Activated gamma-delta T cell treated with anti-CD3 and anti-CD28 coated beads, Interleukin-2, amount 50 U/mL, for 16 hours (primary cell): Measurements from ENCODE around the gene WRAP53.
A peak's percentile ranks its signal among the peaks of the same experiment; 100 is the strongest.

Source experiments
- DNase-seq: peaks from one replicate; pipeline ENCODE4 v3.0.0-alpha.2; 2020; ENCODE audit warnings: low read depth

WRAP53 gene

GRCh38 chr17:7709031-7709430 is 20.8 kb downstream of the WRAP53 start:
- no peak for DNase-seq

- no peak for DNase-seq
Observed at GRCh38 chr17:7710301-7710700, 22.0 kb downstream of the WRAP53 start.

DNA sequence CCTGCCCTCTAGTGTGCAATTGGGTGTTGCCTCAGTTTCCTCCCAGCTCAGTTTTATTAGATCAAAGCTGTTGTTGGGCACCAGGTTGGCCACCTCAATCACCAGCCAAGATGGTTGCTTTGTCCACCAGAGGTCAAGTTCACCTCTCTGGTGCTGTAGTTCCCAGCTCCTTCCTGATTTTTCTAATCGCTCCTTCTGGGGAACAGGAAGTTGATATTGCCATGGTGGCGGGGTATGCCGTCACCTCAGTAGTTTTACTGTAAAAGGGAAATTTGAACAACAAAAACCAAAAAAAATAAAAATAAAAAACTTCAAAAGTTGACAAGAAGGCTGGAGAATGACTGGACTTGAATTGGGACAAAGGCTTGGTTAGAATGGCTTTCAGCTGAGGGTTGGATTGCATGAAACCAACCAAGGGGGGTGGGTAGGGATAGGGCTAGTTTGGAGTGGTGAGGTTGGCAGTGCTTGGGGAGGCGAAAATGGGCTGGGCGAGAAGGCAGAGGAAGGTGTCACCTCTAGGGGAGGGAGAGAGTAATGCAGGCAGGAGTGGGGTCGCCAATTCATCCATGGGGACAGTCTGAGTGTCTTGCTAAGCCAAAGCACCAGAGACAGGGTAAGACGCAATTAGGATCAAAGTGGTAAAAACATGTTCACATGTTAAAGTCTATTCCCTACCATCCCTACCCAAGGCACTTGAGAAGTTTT is 22.9 kb downstream of the WRAP53 start:
- no peak for DNase-seq

DNA sequence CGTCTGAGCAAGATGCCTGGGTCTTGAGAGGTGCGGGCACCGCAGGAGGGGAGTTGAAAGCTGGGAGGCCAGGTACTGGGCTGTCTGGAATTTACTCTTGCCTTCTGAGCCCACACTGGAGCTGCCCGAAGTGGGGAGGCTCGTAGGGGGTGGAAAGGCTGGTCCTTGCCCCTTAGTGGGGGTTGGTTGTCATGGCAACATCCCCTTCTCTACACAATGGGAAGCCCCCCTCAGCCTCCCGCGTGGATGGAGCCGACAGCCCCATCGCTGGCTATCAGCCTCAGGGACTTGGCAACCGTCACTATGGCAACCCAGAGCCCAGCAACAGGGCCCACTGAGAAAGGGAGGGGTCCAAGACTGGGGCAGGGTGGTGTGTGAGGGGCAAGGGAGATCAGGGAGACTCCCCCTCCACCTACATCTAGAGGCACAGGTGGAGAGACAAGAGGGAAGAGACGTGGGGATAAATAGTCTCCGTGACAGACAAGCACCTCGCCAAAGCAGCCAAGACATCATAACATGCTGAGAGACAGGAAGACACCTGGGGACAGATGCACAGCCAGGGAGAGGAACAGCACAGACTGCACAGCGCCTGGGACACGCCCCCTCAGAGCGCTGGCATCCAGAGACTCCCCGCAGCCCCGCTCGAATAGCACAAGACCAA is 24.0 kb downstream of the WRAP53 start:
- DNase-seq: no peak

- no peak for DNase-seq
Observed at GRCh38 chr17:7713782-7714181, 25.5 kb downstream of the WRAP53 start.

GRCh38 chr17:7714721-7715594 is 26.7 kb downstream of the WRAP53 start:
- DNase-seq: no peak

DNA sequence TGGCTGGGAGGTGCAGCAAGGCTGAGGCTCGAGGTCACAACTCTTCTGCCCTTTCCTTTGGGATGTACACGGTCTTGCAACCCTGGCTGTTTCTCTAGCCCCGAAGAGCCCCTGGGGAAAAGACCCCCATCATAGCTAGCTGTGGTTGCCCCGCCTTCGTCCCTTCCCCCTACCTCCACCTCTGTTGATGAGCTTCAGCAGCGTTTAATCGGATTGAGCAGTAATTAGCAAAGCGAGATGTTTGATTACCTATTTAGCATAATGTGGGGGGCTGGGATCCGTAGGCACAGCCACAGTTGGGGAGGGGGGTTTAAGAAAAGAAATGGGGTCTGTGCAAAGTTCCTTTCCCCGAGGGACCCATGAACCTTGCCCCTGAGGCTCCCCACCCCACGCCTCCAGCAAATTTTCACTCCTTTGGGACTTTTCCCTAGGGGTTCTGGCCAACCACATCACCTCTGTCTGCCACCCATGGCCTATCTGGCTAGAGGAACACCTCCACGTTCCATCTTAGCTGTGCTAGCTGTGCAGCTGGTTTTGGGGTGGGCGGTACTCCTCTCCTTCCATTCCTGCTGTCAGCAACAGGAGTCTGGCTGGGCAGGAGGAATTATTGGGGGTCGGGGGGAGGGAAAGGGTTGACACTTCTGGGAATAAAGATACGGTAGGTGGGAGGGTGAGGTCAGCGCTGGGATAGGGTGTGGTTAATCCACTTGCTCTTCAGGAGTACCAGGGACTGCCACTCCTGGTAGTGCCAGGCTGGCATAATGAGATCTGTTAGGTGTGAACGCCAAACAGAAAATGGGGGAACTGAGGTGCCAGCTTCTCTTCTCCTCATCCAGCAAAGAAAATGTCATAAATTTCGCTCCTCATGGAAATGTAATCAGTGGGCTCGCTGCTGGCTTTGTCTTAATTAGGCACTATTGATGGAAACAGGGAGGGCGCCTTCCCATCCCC is 27.9 kb downstream of the WRAP53 start:
- no peak for DNase-seq

- peak; percentile 11 for DNase-seq
Observed at GRCh38 chr17:7716901-7717755, 28.9 kb downstream of the WRAP53 start, which contains the start of gene DNAH2. Gene DNAH2 (plus strand): TSS chr17:7717744. CDS start chr17:7719735, 1,991 bp downstream.

DNA sequence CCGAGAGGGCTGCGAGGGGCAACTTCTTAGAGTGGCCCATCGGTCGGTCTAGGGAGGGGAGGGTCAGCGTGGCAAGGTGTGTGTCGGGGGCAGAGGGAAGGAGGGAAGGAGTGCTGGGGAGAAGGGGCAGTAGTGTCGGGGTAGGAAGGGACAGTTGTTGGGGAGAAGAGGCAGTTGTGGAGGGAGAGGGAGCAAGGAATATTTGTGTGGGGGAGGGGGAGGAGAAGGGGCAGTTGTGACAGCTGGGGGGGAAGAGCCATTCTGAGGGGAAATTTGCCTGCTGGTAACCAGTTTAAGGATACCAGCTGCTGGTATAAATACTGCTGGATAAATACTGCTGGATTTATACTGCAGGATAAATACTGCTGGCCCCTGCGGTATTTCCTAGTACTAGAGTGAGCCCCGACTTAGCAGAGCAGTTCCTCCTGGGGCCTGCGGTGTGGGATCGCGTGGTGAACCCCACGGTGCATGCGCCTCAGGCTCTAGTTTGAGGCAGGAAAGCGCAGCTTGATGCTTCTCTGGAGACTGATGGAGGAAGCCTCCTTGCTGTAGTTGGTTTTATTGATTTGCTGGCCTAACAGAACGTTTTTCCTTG is 29.6 kb downstream of the WRAP53 start:
- no peak for DNase-seq

- no peak for DNase-seq
Observed at GRCh38 chr17:7719661-7720060, 31.4 kb downstream of the WRAP53 start.

DNA sequence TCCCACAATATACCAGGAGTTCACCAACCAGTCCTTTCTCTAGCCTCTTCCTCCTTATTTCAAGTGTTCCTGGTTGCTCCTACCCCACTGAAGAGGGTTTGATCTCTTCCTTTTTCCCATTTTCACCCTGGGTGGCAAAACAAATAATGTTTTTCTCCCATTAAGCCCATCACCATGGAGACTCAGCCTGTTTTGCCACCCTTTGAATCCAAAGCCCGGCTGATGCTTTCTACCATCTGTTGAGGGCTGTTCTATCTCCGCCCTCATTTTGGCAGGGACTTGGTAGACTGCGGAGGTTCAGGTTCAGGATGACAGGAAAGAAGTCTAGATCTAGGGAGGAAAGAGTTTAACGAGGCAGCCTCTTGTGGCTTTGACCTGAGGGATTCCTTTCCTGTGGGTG is 31.8 kb downstream of the WRAP53 start:
- no peak for DNase-seq

- DNase-seq: no peak
Observed at GRCh38 chr17:7721612-7722011, 33.3 kb downstream of the WRAP53 start.

DNA sequence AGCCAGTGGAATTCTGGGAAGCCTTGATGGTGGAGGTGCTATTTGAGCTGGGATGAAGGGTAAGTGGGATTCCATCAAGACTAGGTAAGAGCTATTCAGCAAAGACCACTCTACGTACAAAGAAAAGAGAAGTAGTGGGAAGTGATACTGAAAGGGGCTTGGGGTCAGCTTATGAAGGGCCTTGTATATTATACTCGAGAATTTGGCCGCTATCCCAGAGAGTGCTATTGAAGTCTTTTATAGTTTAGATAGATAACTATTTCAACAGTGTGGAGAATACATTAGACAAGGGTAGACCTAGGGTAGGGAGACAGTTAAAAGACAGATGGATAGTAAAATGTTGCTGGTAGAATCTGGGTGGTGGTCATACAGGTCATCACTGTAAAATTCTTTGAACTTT is 39.6 kb downstream of the WRAP53 start:
- DNase-seq: no peak

DNA sequence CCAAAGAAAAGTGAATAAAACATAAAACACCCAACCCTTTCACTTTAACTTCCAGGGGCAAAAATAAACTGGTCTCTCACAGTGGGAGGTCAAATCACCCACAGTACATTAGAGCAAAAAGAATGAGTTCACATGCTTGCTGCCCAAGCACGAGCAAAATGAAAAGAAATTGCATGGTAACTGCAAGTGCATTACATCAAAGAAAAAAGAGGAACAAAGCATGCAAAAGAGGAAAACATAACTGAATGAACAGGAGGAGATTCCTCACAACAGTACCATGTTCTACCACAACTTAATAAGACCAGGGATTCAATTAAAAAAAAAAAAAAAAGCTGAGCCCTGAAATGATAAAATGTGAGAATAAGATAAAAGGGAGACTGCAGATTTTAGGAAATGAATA is 41.5 kb downstream of the WRAP53 start:
- DNase-seq: no peak

GRCh38 chr17:7732981-7733539 is 44.8 kb downstream of the WRAP53 start:
- no peak for DNase-seq

GRCh38 chr17:7737601-7738000 is 49.3 kb downstream of the WRAP53 start:
- DNase-seq: no peak

DNA sequence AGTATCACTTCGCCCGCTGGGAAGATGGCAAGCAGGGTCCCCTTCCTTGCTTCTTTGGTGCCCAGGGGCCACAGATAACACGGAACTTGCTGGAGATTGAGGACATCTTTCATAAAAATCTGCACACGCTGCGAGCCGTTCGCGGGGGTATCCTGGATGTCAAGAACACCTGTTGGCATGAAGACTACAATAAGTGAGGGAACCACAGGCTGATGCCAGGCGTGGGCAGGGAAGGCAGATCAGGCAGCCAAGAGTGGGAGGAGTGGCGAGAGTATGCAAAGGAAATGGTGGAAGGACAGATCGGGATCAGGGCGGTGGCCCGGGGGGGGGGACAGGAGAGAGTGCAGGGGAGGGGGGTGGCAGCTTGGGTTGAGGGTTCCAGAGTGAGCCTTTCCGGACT is 51.5 kb downstream of the WRAP53 start:
- DNase-seq: no peak

DNA sequence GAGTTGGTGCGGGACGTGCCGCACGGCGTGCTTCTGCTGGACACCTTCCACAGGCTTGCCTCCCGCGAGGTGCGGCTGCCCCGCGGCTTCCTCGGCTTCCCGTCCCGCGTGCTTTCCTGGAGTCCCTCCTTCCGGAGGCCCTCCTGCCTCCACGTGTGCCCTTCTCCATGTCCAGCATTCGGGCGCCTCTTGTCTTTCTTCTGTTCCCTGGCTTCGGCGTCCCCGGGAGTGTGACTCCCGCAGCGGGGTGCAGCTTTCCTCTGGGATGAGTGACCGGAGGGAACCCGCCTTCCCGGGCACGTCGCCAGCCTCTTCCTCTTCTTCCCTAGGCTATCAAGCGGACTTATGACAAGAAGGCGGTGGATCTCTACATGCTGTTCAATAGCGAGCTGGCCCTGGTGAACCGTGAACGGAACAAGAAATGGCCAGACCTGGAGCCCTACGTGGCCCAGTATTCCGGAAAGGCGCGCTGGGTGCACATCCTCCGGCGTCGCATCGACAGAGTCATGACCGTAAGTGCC is 52.3 kb downstream of the WRAP53 start:
- no peak for DNase-seq

GRCh38 chr17:7742729-7743128 is 54.5 kb downstream of the WRAP53 start:
- DNase-seq: no peak

GRCh38 chr17:7744416-7744815 is 56.1 kb downstream of the WRAP53 start:
- DNase-seq: no peak
